Activated CD8-positive, alpha-beta memory T cell treated with anti-CD3 and anti-CD28 coated beads, Interleukin-2, amount 50 U/mL, for 48 hours (primary cell): Measurements from ENCODE around the gene CFAP57.

Experiments
- DNase-seq: peaks from one replicate; pipeline ENCODE4 v3.0.0-alpha.2; 2020

Gene CFAP57

GRCh38 chr1:43302721-43303470 lies 130.8 kb downstream of the CFAP57 start:
- no peak for DNase-seq

- DNase-seq, result no peak
Observed at GRCh38 chr1:43303471-43304313, 131.6 kb downstream of the CFAP57 start.
